ENCODE measurements around the gene NFX1. TPM values are rescaled to one million over a fixed set of nuclear protein-coding genes. Genes with fewer than 3 reads are reported as not detected.

Gene NFX1
- total and polyA plus RNA-seq, 2 donors (not counting 1 experiment from before 2014, with no cell fraction given): 67.6 to 76.3 TPM

DNA sequence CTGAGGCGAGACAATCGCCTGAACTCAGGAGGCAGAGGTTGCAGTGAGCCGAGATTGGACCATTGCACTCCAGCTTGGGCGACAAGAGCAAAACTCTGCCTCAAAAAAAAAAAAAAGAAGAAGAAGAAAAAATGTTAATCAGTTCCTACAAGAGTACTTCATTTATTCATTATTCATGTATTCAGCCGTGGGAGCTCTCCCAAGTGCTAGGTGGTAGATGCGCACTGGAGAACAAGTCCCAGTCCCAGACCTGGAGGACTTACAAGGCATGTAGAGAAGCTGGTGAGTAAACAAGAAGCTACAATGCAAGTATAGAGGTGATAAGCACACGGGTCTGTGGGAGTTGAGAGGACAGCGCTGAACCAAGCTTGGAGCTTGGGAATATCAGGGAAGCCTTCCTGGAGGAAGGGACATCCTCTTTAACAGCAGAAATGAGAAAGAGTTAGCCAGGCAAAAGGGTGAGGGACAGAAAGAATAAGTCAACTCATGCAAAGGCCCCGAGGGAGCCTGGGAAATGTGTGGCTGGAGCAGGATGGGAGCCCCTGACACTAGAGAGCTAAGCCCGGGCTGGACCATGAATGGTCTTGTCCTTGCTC lies 129.5 kb downstream of the NFX1 start:
- DNase-seq: no peak
- H3K4me2 ChIP-seq (replicated peaks; ENCODE audit: low read depth, low read length, poor library complexity, severe bottlenecking): no peak overlapping the region
- H2AFZ ChIP-seq (ENCODE audit: insufficient read depth, low read depth, low read length, poor library complexity, severe bottlenecking): no peak overlapping the region
- intact Hi-C loops (cut with micrococcal nuclease): no loop called here
- no peak for ATAC-seq (ENCODE audit: low read depth)
- H3K27me3 ChIP-seq (replicated peaks in 1 of 4; ENCODE audit: control extremely low read depth in 1 of 4, control insufficient read depth in 3 of 4, insufficient read depth in 4 of 4, low read length in 3 of 4): no peaks in the 10 kb centered on the region
- no peaks in the 10 kb centered on the region for H3K4me1 ChIP-seq (ENCODE audit: control insufficient read depth in 2 of 2, insufficient read depth in 2 of 2, low read length in 2 of 2)
- no peaks in the 10 kb centered on the region for H3K79me2 ChIP-seq (ENCODE audit: control insufficient read depth, insufficient read depth, low read length)
- H4K20me1 ChIP-seq (ENCODE audit: control insufficient read depth, insufficient read depth, low read length, poor library complexity, severe bottlenecking): no peaks in the 10 kb centered on the region
- WGBS (ENCODE audit: insufficient coverage): 83% methylated on average over 5 of the region's 10 CpGs
- no peaks in the 10 kb centered on the region for H3K4me1 Mint-ChIP-seq
- H3K9me3 ChIP-seq (ENCODE audit: control extremely low read depth in 1 of 3, control insufficient read depth in 2 of 3, insufficient read depth in 1 of 3, low read length in 2 of 3): no peaks in the 10 kb centered on the region
- no peak overlapping the region for H3K4me3 ChIP-seq (ENCODE audit: control extremely low read depth in 1 of 5, extremely low read depth in 1 of 5, insufficient read depth in 1 of 5, low read depth in 2 of 5, low read length in 4 of 5)
- no peak overlapping the region for H3K9ac ChIP-seq (ENCODE audit: low read length)
- peaks cover 12% of the 10 kb centered on the region for H3K27me3 Mint-ChIP-seq
- no peak overlapping the region for H3K4me3 Mint-ChIP-seq
- no peak overlapping the region for H3K27ac Mint-ChIP-seq
- ChIA-PET CTCF (interaction anchor here (1.1 kb wide), 1 partner anchor 133 kb away, joined by 3 read pairs; no protein-coding TSS in a partner anchor), POLR2A (no interaction called here)
- H3K9me3 Mint-ChIP-seq (ENCODE audit: insufficient read depth): no peaks in the 10 kb centered on the region
- TF ChIP-seq EZH2 (IDR thresholded peaks at IDR 0.05; ENCODE audit: borderline replicate concordance, insufficient read depth, low read depth, low read length, poor library complexity, severe bottlenecking): no peak
- TF ChIP-seq, protein P1, sequence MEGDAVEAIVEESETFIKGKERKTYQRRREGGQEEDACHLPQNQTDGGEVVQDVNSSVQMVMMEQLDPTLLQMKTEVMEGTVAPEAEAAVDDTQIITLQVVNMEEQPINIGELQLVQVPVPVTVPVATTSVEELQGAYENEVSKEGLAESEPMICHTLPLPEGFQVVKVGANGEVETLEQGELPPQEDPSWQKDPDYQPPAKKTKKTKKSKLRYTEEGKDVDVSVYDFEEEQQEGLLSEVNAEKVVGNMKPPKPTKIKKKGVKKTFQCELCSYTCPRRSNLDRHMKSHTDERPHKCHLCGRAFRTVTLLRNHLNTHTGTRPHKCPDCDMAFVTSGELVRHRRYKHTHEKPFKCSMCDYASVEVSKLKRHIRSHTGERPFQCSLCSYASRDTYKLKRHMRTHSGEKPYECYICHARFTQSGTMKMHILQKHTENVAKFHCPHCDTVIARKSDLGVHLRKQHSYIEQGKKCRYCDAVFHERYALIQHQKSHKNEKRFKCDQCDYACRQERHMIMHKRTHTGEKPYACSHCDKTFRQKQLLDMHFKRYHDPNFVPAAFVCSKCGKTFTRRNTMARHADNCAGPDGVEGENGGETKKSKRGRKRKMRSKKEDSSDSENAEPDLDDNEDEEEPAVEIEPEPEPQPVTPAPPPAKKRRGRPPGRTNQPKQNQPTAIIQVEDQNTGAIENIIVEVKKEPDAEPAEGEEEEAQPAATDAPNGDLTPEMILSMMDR (IDR thresholded peaks at IDR 0.05): no peak
- H3K36me3 ChIP-seq (replicated peaks in 1 of 2; ENCODE audit: control extremely low read depth in 1 of 2, control insufficient read depth in 1 of 2, extremely low read depth in 1 of 2, insufficient read depth in 2 of 2, low read length in 1 of 2): no peaks in the 10 kb centered on the region
- no peak overlapping the region for H3K27ac ChIP-seq (ENCODE audit: low read length in 2 of 2)

Small RNA genes lying within 50 kb of the gene (small RNA-seq; reads per million reads assigned to genes)
- not detected for gene RF00019 (ENCODE audit: insufficient read length, low read depth, low replicate concordance)

Other genes with a start within 250 kb of the NFX1 start
- gene SMU1, start 213.8 kb upstream of the NFX1 start, total RNA-seq: 26.3 and 27.4 TPM in 2 replicates
- gene SMU1, start 213.8 kb upstream of the NFX1 start, polyA plus RNA-seq: 6.2 and 7.7 TPM in 2 replicates
- gene B4GALT1, start 123.2 kb upstream of the NFX1 start, total RNA-seq: 197 and 201 TPM in 2 replicates
- 49.2 and 69.0 TPM in 2 replicates for gene B4GALT1, start 123.2 kb upstream of the NFX1 start, polyA plus RNA-seq
- not detected in 2 replicates for gene SPINK4, start 50.3 kb upstream of the NFX1 start, total RNA-seq
- not detected in 2 replicates for gene SPINK4, start 50.3 kb upstream of the NFX1 start, polyA plus RNA-seq
- gene BAG1, start 25.8 kb upstream of the NFX1 start, total RNA-seq: 53.8 and 60.2 TPM in 2 replicates
- gene BAG1, start 25.8 kb upstream of the NFX1 start, polyA plus RNA-seq: 19.7 and 42.8 TPM in 2 replicates
- gene CHMP5, start 25.5 kb upstream of the NFX1 start, total RNA-seq: 28.2 and 29.7 TPM in 2 replicates
- gene CHMP5, start 25.5 kb upstream of the NFX1 start, polyA plus RNA-seq: 15.3 and 20.4 TPM in 2 replicates
- gene AQP7, start 112.1 kb downstream of the NFX1 start, total RNA-seq: 0.49 TPM in 1 of 2 replicates, not detected in the other
- gene AQP7, start 112.1 kb downstream of the NFX1 start, polyA plus RNA-seq: not detected in 2 replicates
- gene AQP3, start 157.1 kb downstream of the NFX1 start, total RNA-seq: 1.4 and 1.8 TPM in 2 replicates
- gene AQP3, start 157.1 kb downstream of the NFX1 start, polyA plus RNA-seq: 10.0 and 11.4 TPM in 2 replicates
- gene NOL6, start 183.4 kb downstream of the NFX1 start, total RNA-seq: 31.8 and 31.9 TPM in 2 replicates
- 36.5 and 40.1 TPM in 2 replicates for gene NOL6, start 183.4 kb downstream of the NFX1 start, polyA plus RNA-seq
- gene ANKRD18B, start 233.7 kb downstream of the NFX1 start, total RNA-seq: not detected in 2 replicates
- gene ANKRD18B, start 233.7 kb downstream of the NFX1 start, polyA plus RNA-seq: not detected in 2 replicates